Measurements from ENCODE around the gene CHST8.

The CHST8 gene, protein sequence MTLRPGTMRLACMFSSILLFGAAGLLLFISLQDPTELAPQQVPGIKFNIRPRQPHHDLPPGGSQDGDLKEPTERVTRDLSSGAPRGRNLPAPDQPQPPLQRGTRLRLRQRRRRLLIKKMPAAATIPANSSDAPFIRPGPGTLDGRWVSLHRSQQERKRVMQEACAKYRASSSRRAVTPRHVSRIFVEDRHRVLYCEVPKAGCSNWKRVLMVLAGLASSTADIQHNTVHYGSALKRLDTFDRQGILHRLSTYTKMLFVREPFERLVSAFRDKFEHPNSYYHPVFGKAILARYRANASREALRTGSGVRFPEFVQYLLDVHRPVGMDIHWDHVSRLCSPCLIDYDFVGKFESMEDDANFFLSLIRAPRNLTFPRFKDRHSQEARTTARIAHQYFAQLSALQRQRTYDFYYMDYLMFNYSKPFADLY

GRCh38 chr19:33621811-33622504, at the start of gene CHST8:
CHST8 (plus strand) TSS chr19:33621953; CDS start chr19:33689262, 67,309 bp downstream.
- TF ChIP-seq, protein P1, sequence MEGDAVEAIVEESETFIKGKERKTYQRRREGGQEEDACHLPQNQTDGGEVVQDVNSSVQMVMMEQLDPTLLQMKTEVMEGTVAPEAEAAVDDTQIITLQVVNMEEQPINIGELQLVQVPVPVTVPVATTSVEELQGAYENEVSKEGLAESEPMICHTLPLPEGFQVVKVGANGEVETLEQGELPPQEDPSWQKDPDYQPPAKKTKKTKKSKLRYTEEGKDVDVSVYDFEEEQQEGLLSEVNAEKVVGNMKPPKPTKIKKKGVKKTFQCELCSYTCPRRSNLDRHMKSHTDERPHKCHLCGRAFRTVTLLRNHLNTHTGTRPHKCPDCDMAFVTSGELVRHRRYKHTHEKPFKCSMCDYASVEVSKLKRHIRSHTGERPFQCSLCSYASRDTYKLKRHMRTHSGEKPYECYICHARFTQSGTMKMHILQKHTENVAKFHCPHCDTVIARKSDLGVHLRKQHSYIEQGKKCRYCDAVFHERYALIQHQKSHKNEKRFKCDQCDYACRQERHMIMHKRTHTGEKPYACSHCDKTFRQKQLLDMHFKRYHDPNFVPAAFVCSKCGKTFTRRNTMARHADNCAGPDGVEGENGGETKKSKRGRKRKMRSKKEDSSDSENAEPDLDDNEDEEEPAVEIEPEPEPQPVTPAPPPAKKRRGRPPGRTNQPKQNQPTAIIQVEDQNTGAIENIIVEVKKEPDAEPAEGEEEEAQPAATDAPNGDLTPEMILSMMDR (conservative IDR thresholded peaks at IDR 0.05; ENCODE audit: low read length): no peak
- peak; percentile 20 for DNase-seq (ENCODE audit: low read depth)
- peak within 1 kb of the TSS; percentile 7; the same call in 1 of the 2 replicates for H3K4me3 ChIP-seq (ENCODE audit: low read length)

DNA sequence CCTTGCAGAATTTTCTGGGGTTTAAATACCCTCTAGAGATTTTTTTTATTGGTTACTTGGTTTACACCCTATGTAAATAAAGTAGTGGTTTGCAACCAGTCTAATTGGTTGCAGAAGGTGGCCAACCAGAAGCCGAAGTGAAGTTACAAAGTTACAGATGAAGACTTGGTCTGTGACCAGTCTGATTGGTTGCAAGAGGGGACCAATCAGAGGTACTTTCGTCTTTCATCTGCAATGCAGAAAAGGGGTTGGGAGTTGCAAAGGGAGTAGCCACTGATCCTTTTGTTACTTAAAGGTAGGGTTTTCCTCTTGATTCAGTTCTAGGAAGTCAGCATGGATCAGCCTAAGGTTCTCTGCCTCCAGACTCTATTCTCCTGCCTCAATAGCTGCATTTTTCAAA, 48.8 kb upstream of the CHST8 start:
- DNase-seq (ENCODE audit: low read depth): no peak
- TF ChIP-seq, protein P1 (conservative IDR thresholded peaks at IDR 0.05; ENCODE audit: low read length): no peak
- no peak overlapping the region for H3K4me3 ChIP-seq (ENCODE audit: low read length)

DNA sequence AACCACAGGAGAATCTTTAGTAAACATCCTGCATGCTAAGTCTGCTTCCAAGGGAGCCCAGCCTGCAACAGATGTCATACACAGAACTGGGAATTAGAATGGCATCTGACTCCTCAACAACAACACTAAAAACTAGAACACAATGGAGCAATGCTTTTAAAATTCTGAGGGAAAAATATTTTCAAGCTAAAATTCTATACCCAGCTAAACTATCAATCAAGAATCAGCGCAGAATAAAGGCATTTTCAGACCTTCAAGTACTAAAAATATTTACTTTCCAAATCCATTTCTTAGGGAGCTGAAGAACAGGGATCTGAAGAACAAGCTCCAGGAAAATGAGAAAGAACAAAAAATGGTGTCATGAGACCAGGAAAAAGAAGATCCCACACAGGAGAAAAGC, 46.9 kb upstream of the CHST8 start:
- H3K4me3 ChIP-seq (ENCODE audit: low read length): no peak overlapping the region
- TF ChIP-seq, protein P1 (conservative IDR thresholded peaks at IDR 0.05; ENCODE audit: low read length): no peak
- DNase-seq (ENCODE audit: low read depth): no peak

DNA sequence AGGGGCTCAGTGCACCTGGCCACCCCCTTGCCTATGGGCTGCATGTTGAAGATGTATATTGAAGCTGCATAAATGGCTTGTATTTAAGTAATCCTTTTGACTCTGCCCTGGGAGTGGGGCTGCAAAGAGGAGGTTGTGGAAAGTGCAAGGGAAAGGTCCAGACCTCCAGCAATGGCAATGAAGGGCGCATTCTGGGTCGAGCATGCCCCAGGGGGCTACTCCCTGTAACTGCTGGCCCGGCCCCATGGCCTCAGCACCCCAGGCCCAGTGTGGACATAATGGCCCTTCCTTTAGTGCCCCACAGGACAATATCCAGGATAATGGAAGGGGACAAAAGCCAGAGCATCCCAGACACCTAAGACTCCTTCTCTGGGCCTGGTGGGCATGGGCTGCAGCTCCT, 43.1 kb upstream of the CHST8 start:
- TF ChIP-seq, protein P1 (conservative IDR thresholded peaks at IDR 0.05; ENCODE audit: low read length): no peak
- no peak overlapping the region for H3K4me3 ChIP-seq (ENCODE audit: low read length)
- DNase-seq (ENCODE audit: low read depth): no peak

GRCh38 chr19:33580026-33580644, 41.6 kb upstream of the CHST8 start:
- no peak for DNase-seq (ENCODE audit: low read depth)
- H3K4me3 ChIP-seq (ENCODE audit: low read length): no peak overlapping the region
- TF ChIP-seq, protein P1 (conservative IDR thresholded peaks at IDR 0.05; ENCODE audit: low read length): no peak

GRCh38 chr19:33580645-33581037, 41.1 kb upstream of the CHST8 start:
- no peak for DNase-seq (ENCODE audit: low read depth)
- TF ChIP-seq, protein P1 (conservative IDR thresholded peaks at IDR 0.05; ENCODE audit: low read length): no peak
- H3K4me3 ChIP-seq (ENCODE audit: low read length): no peak overlapping the region
